Uterus (tissue), 4 donors: ENCODE measurements around the gene GPX4. TPM values are rescaled to one million over a fixed set of nuclear protein-coding genes. Genes with fewer than 3 reads are reported as not detected.

Experiments used
- DNase-seq, 2 donors: peaks; one replicate each; pipeline ENCODE4 v3.0.0-alpha.2; 2019 to 2020
- H3K27ac ChIP-seq, 2 donors: fragments of 200-600 bp; sonication (generic); 1 replicate in 1 of 2; 2 replicates in 1 of 2; pipeline ENCODE4 v1.5.1; 2016 to 2018
- H3K27me3 ChIP-seq, 2 donors: fragments of 200-600 bp; sonication (generic); one replicate each; pipeline ENCODE4 v1.5.1; 2018 to 2019; ENCODE audit warnings: control low read depth in 1 of 2
- H3K36me3 ChIP-seq, 2 donors: fragments of 200-600 bp; sonication (generic); one replicate each; pipeline ENCODE4 v1.5.1; 2019; ENCODE audit warnings: control low read depth in 1 of 2
- H3K4me1 ChIP-seq, 2 donors: fragments of 200-600 bp; sonication (generic); one replicate each; pipeline ENCODE4 v1.5.1; 2018 to 2019; ENCODE audit warnings: control low read depth in 1 of 2
- H3K4me3 ChIP-seq, 2 donors: fragments of 200-600 bp; sonication (generic); 1 replicate in 1 of 2; 2 replicates in 1 of 2; pipeline ENCODE4 v1.5.1; 2018 to 2019; ENCODE audit warnings: mild to moderate bottlenecking in 1 of 2
- H3K9me3 ChIP-seq, 2 donors: fragments of 200-600 bp; sonication (generic); one replicate each; pipeline ENCODE4 v1.5.1; 2019; ENCODE audit warnings: control low read depth in 1 of 2
- POLR2A ChIP-seq, 2 donors: fragments of 450-650 bp; IDR thresholded peaks; one replicate each; pipeline ENCODE4 v1.6.1; 2016; ENCODE audit warnings: antibody characterized with exemption in 2 of 2, mild to moderate bottlenecking in 1 of 2, moderate library complexity in 1 of 2
- intact Hi-C: fragments of 100-400 bp; cut with DNase I; formaldehyde crosslinking; loops from one replicate; pipeline ENCODE4 v1.15.1; 2023; ENCODE audit warnings: low total_unique reads
- total RNA-seq, 4 donors: library from RNA; depleted of rRNA in 3 of 4; stranded (reverse); fragments of >200 nt in 3 of 4; gene quantifications; one replicate each; pipeline versions ENCODE4 v1.1.0 to v1.2.4, GENCODE V29; 2014 to 2023
- TF ChIP-seq, protein P1 (sequence below), 4 experiments: fragments of 200-600 bp in 2 of 4; fragments of 450-650 bp in 2 of 4; sonication (generic) in 2 of 4; IDR thresholded peaks; one replicate each; pipeline ENCODE4 v1.5.1; 2016 to 2019; ENCODE audit warnings: antibody characterized with exemption in 4 of 4, mild to moderate bottlenecking in 2 of 4, moderate library complexity in 1 of 4
- donor health status: DM: yes; HTN: yes; CAD: no.

The GPX4 gene
- total RNA-seq, 4 donors from 2014 or later = 68.2 to 357 (median 163) TPM

GRCh38 chr19:1145635-1146411 is 42.0 kb downstream of the GPX4 start:
- Histone ChIP-seq H3K36me3 (no peaks in the 10 kb centered on the region), H3K9me3 (no peaks in the 10 kb centered on the region), H3K27me3 (no peaks in the 10 kb centered on the region), H3K4me1 (no peaks in the 10 kb centered on the region), H3K4me3 (no peak overlapping the region), H3K27ac (no peak overlapping the region)
- no peak for DNase-seq
- intact Hi-C loops = no loop called here
- TF ChIP-seq, protein P1, sequence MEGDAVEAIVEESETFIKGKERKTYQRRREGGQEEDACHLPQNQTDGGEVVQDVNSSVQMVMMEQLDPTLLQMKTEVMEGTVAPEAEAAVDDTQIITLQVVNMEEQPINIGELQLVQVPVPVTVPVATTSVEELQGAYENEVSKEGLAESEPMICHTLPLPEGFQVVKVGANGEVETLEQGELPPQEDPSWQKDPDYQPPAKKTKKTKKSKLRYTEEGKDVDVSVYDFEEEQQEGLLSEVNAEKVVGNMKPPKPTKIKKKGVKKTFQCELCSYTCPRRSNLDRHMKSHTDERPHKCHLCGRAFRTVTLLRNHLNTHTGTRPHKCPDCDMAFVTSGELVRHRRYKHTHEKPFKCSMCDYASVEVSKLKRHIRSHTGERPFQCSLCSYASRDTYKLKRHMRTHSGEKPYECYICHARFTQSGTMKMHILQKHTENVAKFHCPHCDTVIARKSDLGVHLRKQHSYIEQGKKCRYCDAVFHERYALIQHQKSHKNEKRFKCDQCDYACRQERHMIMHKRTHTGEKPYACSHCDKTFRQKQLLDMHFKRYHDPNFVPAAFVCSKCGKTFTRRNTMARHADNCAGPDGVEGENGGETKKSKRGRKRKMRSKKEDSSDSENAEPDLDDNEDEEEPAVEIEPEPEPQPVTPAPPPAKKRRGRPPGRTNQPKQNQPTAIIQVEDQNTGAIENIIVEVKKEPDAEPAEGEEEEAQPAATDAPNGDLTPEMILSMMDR (IDR thresholded peaks at IDR 0.05) = no peak
- TF ChIP-seq POLR2A (IDR thresholded peaks at IDR 0.05) = no peak

GRCh38 chr19:1146412-1146699 is 42.6 kb downstream of the GPX4 start:
- Histone ChIP-seq H3K36me3 (no peaks in the 10 kb centered on the region), H3K4me1 (no peaks in the 10 kb centered on the region), H3K4me3 (no peak overlapping the region), H3K9me3 (no peaks in the 10 kb centered on the region), H3K27ac (no peak overlapping the region), H3K27me3 (no peaks in the 10 kb centered on the region)
- no peak for DNase-seq
- intact Hi-C loops = no loop called here
- no peak for TF ChIP-seq POLR2A (IDR thresholded peaks at IDR 0.05)
- TF ChIP-seq, protein P1 (IDR thresholded peaks at IDR 0.05) = no peak

GRCh38 chr19:1146858-1147780 is 43.3 kb downstream of the GPX4 start:
- intact Hi-C loops = no loop called here
- TF ChIP-seq, protein P1 (IDR thresholded peaks at IDR 0.05) = no peak
- DNase-seq = no peak
- no peak overlapping the region for H3K4me3 ChIP-seq
- H3K36me3 ChIP-seq = no peaks in the 10 kb centered on the region
- H3K4me1 ChIP-seq = peaks cover 0 to 3% of the 10 kb centered on the region in 2 donors
- no peak overlapping the region for H3K27ac ChIP-seq
- no peaks in the 10 kb centered on the region for H3K9me3 ChIP-seq
- no peaks in the 10 kb centered on the region for H3K27me3 ChIP-seq

DNA sequence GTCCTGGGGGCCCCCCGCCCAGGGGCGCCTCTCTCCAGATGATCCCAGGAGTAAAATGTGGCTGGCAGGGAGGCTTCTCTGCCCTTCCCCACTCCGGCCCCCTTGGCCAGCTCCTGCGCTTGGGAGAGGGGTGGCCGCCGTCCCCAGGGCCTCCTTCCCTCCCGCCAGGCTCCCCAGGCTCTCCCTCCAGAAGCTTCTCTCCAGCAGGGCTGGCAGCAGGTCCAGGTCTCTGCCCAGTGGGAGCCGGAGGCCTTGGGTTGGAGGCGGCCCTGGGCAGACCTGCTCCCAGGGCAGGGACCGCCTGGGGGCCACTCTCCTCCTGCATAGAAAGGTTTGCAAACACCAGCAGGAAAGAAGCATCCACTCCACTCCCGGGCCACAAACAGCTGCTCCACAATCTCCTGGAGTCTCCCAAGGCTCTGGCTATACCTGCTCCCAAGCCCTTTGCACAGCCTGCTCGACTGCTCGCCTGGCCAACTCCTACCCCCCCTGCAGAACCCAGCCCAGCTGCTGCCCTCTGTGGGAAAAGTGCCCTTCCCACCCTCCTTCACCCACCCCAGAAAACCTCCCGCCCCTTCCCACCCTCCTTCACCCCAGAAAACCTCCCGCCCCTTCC is 44.2 kb downstream of the GPX4 start:
- H3K4me3 ChIP-seq = no peak overlapping the region
- H3K4me1 ChIP-seq = peaks cover 0 to 9% of the 10 kb centered on the region in 2 donors
- no peaks in the 10 kb centered on the region for H3K9me3 ChIP-seq
- H3K27me3 ChIP-seq = no peaks in the 10 kb centered on the region
- no peak overlapping the region for H3K27ac ChIP-seq
- H3K36me3 ChIP-seq = no peaks in the 10 kb centered on the region
- intact Hi-C loops = no loop called here
- no peak for DNase-seq
- TF ChIP-seq, protein P1 (IDR thresholded peaks at IDR 0.05) = no peak
- TF ChIP-seq POLR2A (IDR thresholded peaks at IDR 0.05) = no peak
